HG03175 (cell line): Measurements from ENCODE around the gene MEX3D.

Experiments
- ATAC-seq: cut with Tn5 transposase; IDR thresholded peaks from one replicate; pipeline ENCODE4 v1.9.1; 2021; ENCODE audit warnings: mild to moderate bottlenecking, moderate library complexity; ENCODE audit not compliant: unreplicated experiment

Gene MEX3D

DNA sequence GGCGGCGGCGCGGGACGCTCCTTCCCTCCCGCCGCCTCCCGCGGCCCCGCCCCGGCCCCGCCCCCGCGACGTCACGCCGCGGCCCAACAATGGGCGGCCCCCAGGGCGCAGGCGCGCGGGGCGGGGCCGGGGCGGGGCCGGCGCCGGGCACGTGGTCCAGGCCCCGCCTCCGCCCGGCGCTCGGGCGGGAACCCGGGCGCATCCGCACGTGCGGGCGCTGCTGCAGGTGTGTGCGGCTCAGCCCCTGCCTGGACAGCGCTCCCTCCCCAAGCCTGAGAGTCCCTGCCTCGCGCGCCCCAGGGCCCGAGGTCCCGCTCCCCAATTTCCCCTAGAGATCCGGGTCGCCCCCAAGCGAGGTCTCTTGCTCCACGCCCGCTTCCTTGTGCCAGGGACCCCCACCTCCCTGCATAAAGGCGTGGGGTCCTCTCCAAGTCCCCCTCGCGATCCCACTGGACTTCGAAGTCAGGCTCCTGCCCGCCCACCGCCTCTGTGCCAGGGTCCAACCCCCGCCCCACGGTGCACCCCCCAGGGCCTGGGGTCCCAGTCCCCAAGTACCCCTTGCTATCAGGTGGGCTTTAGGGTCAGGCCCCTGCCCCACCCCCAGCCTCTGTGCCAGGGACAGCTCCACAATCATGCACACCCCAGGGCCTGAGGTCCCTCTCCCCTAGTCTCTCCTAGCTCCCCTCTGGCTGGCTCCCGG, at the start of gene MEX3D:
MEX3D (minus strand) TSS at position 6 of the 700 bp plus-strand sequence. CDS start 267 bp downstream, outside the sequence.
- peak; percentile 64 for ATAC-seq

DNA sequence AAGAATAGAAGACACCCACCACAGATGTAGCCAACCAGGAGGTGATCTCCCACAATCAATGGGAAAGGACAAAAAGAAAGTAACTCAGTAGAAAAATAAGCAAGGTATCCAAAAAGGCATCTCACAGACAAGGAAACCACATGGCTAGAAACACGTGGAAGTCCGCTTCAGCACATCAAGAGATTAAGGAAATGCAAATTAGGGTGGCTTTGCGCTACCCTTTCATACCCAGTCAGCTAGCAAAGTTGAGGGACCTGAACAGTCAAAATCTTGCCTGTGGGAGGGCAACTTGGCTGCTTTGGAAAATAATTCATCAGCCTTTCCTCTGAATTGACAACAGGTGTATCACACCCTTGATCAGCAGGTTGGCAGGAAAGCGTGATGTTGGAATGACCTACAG, 48.8 kb upstream of the MEX3D start:
- ATAC-seq, result no peak

DNA sequence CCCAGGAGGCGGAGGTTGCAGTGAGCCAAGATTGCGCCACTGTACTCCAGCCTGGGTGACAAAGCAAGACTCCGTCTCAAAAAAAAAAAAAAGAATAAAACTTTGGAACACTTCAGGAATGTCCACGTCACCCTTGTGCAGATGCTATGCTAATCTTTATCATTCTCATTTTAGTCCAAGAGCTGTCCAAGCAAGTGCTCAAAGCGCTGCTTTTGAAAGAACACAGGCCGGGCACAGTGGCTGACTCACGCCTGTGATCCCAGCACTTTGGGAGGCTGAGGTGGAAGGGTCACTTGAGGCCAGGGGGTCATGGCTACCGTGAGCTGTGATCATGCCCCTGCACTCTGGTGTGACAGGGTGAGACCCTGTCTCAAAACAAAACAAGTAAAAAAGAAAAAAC, 48.3 kb upstream of the MEX3D start:
- ATAC-seq, result no peak

DNA sequence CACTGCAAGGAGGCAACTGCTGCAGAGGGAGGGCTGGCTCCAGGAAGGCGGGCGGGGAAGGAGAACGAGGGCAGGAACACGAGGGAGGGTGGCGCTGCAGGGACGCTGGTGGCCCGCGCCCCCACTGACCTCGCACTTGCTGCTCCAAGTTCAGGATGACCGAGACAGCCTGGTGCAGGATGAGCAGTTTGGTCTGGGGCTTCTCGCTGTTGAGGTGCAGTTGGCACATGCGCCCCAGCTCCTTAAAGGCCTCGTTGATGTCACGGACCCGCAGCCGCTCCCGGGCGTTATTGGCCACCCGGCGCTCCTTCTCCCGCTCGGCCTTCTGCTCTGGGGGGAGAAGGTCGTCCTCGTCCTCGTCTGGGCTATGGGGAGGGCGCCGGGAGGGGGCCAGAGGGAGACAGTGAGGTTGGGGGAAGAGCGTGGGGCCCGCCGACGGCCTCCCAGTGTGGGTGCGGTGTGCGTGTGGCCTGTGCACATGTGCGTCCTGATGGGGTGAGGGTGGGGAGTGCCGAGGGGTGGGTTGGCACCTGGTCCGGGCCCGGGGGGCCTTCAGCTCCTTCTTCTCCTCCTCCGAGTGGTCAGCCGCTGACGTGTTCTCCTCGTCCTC, 47.1 kb upstream of the MEX3D start:
- ATAC-seq, result no peak

DNA sequence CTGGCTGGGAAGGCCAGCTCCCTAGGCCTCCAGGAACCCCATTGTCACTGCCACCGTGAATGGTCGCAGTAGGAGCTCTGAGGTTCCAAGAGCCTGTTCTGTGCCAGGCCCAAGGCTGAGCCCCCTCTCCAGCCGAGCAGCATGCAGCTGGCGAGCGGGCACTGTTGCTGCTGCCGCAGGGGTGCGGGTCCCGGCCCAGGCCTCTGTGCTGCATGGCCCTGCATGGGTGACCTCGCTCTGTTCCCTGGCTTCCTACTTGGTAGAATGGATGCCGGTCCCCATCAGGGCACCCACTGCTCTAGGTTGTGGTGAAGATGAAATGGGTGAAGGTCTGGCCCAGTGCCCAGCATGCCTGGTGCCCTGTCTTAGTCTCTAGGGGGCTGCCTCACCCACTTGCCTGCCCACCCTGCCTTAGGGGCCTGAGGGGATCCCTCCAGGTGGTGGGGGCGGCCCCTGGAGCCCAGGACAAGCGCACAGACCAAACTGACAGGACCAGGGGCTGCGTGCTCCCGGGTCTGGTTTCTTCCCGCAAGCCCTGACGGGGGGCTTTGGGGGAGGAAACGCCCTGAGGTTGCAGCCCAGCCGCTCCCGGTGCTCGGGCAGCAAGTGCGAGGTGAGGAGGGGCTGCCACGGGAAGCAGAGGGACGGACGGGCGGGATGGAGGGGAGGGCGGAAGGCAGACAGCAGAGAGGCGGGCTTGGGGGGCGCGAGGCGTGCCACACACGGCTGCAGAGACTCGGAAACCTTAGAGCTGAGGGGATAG, 45.9 kb upstream of the MEX3D start:
- no peak for ATAC-seq

DNA sequence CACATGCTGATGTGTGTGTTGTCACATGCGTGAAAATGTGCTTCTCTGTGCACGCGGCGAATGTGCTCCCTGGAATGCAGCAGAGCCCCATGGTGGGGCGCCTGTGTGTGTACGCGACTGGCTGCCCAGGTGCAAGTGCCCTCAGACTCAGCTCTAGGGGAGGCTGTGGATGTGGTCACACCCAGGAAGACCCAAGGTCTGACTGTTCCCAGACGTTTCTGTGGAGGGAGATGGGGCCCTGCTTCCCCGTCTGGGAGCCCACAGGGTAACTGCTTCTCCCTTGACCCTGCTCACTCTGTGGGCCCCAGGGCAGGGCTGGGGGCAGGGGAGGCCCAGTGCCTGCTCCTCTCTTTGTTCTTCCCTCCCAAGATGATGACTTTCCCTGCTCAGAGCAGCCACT, 45.0 kb upstream of the MEX3D start:
- no peak for ATAC-seq

DNA sequence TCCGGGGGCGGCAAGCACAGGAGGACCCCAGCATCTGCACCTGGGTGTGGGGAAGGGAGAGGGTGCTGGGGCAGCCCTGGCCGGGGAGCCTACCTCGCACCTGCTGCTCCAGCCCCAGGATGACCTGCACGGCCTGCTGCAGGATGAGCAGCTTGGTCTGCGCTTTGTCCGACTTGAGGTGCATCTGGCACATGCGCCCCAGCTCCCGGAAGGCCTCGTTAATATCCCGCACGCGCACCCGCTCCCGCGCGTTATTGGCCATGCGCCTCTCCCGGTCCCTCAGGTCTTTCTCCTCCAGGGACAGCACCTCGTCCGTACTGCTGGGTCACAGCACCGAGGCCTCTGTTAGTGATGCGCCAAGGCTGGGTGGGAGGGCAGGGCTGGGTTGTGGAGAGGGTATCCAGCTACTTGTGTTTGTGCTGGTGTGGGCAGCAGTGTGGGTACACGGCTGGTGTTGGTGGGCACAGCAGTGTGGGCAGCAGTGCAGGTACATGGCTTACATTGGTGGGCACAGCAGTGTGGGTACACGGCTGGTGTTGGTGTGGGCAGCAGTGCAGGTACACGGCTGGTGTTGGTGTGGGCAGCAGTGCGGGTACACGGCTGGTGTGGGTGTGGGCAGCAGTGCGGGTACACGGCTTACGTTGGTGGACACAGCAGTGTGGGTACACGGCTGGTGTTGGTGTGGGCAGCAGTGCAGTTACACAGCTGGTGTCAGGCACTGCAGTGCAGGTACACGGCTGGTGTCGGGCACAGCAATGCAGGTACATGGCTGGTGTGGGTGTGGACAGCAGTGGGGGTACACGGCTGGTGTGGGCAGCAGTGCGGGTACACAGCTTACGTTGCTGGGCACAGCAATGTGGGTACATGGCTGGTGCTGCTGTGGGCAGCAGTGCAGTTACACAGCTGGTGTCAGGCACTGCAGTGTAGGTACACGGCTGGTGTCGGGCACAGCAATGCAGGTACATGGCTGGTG, 44.3 kb upstream of the MEX3D start:
- no peak for ATAC-seq

DNA sequence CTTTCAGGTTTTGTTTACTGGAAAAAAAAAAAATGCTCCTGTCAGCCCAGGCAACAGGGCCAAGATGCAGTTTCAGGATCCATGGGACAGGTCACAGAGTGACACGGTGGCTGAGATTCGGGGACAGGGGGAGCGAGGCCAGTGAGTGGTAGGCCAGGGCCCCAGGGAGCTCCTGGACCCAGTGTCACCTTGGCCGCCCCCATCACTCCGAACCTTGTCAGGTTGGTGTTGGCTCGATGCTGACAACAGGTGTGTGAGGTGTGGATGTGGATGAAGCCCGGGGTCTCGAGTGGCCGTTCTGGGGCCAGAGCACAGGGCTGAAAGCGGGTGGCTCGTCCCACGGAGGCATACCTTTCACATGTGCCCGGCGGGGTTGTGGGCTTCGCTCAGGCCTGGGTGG, 43.2 kb upstream of the MEX3D start:
- no peak for ATAC-seq

DNA sequence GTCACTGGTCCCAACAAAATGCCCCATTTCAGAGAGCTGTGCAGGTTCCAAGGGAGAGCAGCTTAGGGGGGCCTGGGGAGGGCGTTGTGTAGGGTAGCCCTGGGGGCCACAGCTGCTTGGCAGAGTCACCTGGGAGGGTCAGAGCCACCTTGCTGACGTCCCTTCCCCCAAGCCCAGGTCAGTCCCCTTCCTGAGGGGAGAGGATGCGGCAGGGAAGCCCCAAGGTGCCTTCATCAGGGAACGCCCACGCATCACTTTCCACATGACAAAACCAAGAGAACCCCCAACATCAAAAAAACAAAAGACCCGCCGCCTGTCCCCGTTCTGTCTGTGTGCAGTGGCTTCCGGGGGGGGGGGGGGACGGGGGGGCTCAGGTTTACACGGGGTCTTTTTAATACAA, 42.5 kb upstream of the MEX3D start:
- no peak for ATAC-seq

DNA sequence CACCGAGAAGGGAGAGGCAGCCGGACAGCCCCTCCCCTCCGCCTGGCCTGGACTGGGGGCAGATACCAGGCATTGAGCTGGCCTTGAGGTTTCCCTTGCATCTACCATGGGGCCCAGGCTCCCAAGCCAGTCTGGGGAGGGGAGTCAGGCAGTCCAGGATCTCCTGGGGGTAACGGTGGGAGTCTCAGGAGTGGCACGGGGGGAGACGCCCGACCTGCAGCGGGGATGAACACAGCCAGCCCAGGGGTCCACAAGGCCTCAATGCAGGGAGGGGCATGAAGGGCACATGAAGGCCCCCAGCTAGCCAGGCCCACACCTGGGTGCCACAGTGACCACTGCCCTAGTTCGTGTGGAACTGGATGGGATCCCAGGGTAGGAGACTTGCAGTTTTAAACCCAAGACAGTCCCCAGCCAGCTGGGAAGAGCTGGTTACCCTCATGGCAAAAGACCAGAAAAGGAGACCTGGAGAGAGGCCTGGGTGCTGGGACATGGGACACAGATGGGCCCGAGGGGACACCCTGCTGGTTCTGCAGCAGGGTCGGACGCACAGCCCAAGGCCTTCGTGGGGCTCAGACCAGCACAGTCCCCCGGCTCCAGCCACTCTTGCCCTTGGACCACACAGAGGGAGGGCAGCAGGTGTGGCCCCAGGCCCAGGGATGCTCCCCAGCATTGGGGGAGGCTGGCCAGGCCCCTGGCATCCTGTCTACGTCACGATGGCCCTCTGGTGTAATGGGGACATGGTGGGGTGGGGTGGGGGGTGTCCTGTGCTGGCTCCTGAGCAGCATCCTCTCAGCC, 41.8 kb upstream of the MEX3D start:
- no peak for ATAC-seq

DNA sequence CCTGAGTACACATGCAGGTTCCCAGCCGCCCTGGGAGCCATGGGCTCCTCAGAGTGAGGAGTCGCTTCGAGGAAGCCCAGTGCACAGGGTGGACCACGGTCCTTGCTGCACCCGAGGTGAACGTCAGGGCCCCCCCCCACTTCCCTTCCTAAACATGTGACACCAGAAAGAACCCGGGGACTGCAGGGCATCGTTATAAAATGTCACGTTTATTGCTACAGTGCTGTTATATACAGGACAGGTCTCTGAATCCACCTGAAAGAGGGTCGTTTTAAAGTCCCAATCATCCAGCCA, 40.9 kb upstream of the MEX3D start:
- no peak for ATAC-seq

DNA sequence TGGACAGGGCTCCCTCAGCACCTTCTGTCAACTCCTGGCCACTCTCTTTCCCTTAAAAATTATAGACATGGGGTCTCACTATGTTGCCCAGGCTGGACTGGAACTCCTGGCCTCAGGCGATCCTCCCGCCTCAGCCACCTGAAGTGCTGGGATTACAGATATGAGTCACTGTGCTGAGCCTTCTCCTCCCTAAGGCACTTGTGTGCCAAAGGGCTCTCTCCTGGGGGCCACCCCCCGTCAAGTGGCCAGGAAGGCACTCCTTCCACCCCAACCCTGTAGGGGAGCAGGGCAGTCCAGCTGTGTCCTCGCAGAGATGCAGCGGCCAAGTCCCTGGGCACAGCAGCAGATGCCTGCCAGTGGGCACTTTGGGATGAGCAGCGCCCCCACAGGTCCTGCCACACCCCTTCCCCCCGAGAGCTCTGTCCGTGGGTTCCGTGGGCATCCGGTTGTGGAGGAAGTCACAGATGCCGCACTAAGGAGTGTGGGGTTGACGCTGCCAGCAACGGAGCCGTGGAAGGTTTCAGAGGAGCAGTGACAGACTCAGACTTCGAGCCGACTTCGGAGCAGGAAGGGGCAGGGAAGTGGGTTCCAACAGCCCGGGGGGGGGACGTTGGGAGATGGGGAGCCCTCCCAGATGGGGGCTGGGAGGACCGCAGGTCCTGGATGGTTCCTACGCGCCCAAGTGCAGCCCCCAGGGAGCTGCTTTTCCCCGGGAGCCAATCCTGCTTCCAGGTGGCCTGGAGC, 40.4 kb upstream of the MEX3D start:
- no peak for ATAC-seq

DNA sequence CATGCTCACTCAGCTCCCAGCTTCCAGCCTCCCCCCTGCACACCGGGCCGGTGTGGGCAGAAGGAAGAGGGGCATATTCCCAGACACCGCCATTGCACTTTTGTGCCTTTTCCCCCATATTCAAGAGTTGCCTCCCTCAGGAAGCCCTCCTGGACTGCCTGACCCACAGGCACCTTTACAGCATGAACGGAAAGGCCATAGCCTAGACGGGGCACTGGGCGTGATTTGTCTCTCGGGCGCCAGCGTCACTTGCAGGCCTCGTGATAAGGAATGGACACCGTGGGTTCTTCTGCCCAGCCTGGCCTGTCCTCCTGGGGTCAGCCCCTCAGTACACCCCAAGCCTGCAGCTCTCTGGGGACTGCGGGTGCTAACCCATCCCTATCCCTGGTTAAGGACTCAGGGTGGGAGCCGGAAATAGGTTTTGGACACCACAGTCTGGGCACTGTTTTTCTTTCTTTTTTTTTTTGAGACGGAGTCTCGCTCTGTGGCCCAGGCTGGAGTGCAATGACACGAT, 38.1 kb upstream of the MEX3D start:
- no peak for ATAC-seq

DNA sequence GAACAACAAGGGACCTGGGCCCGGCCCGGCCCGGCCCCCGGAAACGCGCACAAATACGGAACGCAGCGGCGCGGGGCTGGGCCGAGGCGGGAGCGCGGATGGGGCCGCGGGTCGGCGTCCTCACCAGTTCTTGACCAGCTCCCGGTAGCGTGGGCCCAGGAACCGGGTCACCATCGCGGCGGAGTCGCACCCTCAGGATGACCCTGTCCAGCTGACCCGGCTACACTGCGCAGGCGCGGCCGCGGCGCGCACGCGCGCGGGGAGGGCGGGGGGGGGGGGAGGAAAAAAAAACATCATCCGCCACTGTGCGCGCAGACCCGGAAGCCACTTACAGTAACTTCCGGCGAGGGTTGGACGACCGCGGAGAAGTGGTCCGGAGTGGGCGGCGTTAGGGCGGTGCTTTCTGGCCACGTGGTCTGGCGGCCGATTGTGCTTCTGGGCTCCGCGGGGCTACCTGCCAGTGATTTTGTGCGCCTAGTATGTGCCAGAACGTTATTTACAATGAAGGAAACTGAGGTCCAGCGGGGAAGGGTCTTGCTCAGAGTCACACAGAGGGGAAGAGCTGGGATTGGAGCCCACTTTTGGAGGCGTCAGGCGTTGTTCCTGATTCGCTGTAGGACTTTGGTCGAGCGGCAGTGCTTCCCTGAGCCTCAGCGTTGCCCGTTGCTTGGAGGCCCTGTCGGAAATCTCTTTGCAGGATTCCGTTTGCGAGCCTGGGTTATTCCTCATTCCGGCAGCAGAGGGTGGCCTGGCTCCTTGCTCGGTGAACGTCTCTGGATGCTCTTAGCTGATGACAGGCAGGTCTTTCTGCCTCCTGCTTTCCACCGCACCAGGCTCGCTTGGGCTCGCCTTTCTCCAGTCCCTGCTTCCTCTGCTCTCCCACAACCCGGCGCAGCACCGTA, 37.4 kb upstream of the MEX3D start, which contains the start of gene UQCR11:
UQCR11 (minus strand) TSS at position 227 of the 902 bp plus-strand sequence; CDS start at position 174, 53 bp downstream.
- peak; percentile 88 for ATAC-seq

DNA sequence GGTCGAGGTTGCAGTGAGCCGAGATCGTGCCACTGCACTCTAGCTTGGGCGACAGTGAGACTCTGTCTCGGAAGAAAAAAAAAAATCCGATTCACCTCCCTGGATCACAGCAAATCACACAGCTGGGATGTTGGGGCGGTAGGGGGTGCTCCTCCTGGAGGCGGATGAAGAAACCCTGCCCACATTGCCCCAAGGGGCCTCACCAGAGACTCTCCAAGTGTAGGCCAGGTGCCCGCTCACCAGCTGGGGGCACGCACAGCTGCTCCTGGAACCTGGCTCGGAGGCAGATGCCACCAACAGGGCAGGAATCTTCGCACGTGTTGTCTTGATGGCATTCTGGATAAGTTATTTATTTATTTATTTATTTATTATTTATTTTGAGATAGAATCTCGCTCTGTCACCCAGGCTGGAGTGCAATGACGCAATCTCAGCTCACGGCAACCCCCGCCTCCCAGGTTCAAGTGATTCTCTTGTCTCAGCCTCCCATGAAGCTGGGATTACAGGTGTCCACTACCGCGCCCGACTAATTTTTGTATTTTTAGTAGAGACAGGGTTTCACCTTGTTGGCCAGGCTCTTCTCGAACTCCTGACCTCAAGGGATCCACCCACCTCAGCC, 34.1 kb upstream of the MEX3D start:
- ATAC-seq, result no peak

DNA sequence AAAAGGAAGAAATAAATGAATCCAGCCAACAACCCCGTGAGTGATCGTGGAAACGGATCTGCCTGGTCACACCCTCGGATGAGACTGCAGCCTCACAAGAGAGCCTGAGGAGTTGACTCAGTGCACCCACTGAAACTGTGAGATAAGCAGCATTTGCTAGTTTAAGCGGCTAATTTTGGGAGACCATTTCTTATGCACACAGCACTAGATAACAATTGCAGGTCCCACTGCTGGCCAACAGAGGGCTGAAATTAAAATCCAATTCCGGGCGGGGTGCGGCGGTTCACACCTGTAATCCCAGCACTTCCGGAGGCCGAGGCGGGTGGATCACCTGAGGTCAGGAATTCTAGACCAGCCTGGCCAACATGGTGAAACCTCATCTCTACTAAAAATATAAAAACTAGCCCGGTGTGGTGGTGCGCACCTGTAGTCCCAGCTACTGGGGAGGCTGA, 33.5 kb upstream of the MEX3D start:
- ATAC-seq, result no peak

DNA sequence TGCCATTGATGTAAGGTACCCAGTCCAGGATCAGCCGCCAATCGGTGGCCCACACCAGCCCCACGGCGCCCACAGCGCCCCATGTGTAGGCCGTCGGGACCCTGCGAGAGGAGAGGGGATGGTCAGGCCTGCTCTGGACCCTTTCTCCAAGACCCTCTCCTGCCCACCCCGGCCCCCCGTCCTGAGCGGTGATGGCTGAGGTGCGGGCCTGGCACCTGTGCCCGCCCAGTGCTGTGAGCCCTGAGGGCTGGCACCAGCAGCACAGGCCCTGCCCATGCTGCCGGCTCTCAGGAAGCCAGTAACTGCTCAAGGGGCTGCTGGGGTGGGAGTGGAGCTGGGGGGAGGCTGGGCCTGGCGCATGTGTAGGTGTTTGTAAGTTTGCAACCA, 31.3 kb upstream of the MEX3D start:
- ATAC-seq, result no peak
